GM21390 (cell line): ENCODE results near the gene MAP7D1.

Experiments
- ATAC-seq: cut with Tn5 transposase; IDR thresholded peaks from one replicate; pipeline ENCODE4 v1.9.1; 2021; ENCODE audit not compliant: unreplicated experiment

Gene MAP7D1

DNA sequence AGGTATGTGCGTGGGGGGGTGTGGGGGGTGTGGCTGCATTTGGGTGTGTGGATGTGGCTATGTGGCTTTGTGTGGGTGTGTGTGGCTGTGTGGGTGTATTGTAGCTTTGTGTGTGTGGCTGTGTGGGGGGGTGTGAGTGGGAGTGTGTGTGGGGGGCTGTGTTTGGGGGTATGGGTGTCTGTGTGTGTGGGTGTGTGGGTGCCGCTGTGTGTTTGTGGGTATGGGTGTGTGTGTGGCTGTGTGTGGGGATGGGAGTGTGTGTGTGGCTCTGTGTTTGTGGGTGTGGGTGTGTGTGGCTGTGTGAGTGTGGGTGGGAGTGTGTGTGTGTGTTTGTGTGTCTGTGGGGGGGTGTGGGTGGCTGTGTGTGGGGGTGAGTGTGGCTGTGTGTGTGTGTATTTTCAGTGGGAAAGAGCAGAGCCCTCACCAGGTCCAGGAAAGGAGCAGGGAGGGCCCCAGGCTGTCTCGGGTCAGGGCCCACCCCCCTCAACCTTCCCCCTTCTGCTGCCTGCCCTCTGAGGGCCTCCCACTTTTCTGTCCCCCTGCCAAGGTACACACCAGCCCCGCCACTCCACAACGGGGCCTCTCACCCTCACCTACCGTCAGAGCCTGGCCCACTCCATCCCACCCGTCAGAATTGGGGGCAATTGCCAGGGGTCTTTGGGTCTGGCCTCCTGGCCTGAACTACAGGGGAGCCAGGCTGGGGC is 29.0 kb upstream of the MAP7D1 start:
- ATAC-seq = no peak

DNA sequence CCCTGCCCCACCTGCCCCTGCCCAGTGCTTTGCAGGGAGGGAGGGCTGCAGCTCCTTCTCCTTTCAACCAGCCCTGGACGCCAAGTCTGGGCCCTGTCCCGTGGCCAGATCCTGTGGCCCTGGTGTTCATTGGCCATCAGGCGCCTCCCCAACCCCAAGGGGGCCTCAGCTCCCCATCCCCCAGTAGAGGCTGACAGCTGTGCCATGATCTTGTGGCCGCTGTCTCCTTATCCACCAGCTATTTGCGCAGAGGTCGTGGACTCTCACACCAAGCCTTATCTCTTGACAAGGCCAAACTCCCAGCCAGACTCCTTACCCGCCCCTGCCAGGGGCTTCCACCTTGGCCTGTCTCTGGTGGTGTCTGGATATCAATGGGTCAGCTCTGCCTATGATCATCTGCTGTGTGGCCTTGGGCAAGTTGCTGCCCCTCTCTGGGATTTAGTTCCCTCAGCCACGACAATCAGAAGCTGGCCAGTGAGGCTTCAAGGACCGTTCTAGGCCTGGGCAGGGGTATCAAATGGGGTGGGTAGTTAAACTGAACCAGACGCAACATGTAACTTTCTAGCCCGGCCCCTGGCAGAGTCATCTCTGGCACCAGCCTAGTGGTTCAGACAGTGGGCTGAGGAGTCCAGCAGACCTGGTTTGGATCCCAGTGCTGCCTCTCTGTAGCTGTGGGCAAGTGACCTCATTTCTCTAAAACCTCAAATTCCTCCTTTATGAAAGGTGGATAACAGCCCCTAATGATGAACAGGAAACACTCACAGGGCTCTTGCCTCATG is 27.6 kb upstream of the MAP7D1 start:
- ATAC-seq = no peak

GRCh38 chr1:36128905-36129206 is 27.1 kb upstream of the MAP7D1 start:
- ATAC-seq = no peak

- ATAC-seq = no peak
Observed at GRCh38 chr1:36132029-36132428, 23.9 kb upstream of the MAP7D1 start.

DNA sequence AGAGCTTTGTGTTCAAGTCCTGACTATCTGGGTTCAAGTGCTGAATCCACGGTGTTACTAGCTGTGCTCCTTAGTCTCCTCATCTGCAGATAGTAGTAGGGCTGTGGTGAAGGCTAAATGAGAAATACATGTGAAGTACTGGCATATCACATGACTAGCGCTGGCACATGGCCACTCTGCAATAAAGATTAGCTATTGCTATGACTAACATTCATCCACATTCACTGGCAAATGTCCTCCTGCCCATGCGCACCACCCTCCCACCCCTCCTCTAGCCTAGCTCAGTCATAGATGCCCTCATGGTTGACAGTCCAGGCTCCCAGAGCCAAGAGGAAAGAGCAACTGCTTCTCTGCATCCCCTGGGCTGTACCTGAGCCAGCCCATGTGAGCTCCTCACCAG is 22.5 kb upstream of the MAP7D1 start:
- no peak for ATAC-seq

GRCh38 chr1:36134031-36134430 is 21.9 kb upstream of the MAP7D1 start:
- ATAC-seq = no peak

GRCh38 chr1:36134505-36135329 is 21.2 kb upstream of the MAP7D1 start:
- ATAC-seq = no peak

GRCh38 chr1:36135330-36135667 is 20.7 kb upstream of the MAP7D1 start:
- no peak for ATAC-seq

GRCh38 chr1:36135796-36136195 is 20.2 kb upstream of the MAP7D1 start:
- no peak for ATAC-seq

- ATAC-seq = no peak
Observed at GRCh38 chr1:36136535-36136934, 19.4 kb upstream of the MAP7D1 start.

GRCh38 chr1:36137226-36137625 is 18.7 kb upstream of the MAP7D1 start:
- ATAC-seq = no peak

GRCh38 chr1:36137776-36138175 is 18.2 kb upstream of the MAP7D1 start:
- no peak for ATAC-seq

GRCh38 chr1:36139521-36139920 is 16.4 kb upstream of the MAP7D1 start:
- no peak for ATAC-seq

GRCh38 chr1:36142121-36142520 is 13.8 kb upstream of the MAP7D1 start:
- ATAC-seq = no peak

DNA sequence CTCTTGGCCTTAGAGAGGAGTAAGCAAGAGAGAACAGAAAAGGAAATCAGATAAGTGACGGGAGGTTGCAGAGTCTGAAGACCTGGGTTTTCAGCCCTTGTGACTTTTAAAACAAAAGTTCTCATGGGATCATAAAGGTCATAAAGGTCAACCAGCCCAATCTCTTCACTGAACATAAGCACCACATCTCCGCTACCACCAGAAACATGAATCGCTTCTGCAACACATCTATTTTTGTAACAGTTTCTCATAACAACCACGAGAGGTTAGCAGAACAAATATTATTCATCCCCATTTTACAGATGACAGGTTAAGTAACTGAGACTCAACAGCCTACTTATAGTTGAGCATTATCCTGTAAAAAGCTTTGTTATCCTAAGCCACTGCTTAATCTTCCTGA is 12.5 kb upstream of the MAP7D1 start:
- no peak for ATAC-seq

DNA sequence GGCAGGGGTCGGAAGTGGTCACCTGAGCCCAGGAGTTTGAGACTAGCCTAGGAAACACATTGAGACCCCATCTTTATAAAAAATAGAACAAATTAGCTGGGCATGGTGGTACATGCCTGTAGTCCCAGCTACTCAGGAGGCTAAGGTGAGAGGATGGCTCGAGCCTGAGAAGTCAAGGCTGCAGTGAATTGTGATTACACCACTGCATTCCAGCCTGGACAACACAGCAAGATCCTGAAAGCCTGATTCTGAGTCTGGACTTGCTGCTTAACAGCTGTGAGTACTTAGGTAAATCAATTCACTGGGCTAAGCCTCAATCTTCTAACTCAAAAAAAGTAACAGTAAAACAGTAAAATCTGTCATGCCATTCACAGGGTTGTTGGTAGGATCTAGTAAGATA is 11.5 kb upstream of the MAP7D1 start:
- no peak for ATAC-seq

GRCh38 chr1:36148821-36149236 is 7.1 kb upstream of the MAP7D1 start:
- ATAC-seq = no peak

GRCh38 chr1:36149237-36149972 is 6.6 kb upstream of the MAP7D1 start, which contains the start of gene TRAPPC3:
TRAPPC3 (minus strand) TSS chr1:36149486; CDS start chr1:36149378, 108 bp downstream.
- ATAC-seq = peak; percentile 88

DNA sequence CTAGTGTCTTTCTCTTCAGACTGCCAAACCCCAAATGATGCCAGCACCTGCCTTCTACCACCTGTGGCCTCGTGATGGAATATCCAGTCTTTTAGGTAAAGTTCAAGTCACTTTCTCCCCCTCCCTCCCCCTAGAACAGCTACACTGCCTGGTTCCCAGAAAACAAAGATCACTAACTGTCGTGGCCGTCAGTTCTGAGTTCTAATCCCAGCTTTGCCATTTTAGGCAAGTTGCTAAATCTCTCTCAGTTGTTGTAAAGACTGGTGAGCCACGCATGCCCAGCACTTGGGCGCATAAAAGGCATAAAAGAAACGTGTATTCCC is 6.0 kb upstream of the MAP7D1 start:
- no peak for ATAC-seq

- peak; percentile 52 for ATAC-seq
Observed at GRCh38 chr1:36150296-36151133, 5.4 kb upstream of the MAP7D1 start.
